ENCODE results near the gene HPCA. TPM values are rescaled to one million over a fixed set of nuclear protein-coding genes. Genes with fewer than 3 reads are reported as not detected.

The HPCA gene
- total RNA-seq, 1 donor = not detected

DNA sequence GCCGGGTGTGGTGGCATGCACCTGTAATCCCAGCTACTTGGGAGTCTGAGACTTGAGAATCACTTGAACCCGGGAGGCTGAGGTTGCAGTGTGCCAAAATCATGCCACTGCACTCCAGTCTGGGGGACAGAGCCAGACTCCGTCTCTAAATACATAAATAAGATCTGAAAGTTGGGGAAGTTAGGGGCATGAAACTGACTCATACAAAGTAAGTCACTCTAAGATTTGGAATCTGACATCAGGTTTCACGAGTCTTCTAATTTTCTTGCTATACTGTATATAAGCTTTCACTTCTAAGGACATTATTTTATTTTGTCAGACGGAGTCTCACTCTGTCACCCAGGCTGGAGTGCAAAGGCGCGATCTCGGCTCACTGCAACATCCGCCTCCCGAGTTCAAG lies 48.2 kb downstream of the HPCA start:
- TF ChIP-seq, protein P1, sequence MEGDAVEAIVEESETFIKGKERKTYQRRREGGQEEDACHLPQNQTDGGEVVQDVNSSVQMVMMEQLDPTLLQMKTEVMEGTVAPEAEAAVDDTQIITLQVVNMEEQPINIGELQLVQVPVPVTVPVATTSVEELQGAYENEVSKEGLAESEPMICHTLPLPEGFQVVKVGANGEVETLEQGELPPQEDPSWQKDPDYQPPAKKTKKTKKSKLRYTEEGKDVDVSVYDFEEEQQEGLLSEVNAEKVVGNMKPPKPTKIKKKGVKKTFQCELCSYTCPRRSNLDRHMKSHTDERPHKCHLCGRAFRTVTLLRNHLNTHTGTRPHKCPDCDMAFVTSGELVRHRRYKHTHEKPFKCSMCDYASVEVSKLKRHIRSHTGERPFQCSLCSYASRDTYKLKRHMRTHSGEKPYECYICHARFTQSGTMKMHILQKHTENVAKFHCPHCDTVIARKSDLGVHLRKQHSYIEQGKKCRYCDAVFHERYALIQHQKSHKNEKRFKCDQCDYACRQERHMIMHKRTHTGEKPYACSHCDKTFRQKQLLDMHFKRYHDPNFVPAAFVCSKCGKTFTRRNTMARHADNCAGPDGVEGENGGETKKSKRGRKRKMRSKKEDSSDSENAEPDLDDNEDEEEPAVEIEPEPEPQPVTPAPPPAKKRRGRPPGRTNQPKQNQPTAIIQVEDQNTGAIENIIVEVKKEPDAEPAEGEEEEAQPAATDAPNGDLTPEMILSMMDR (IDR thresholded peaks at IDR 0.05; ENCODE audit: insufficient read depth, low read length) = no peak
- no peak for DNase-seq (ENCODE audit: low read depth)
- no peak overlapping the region for H3K4me3 ChIP-seq (ENCODE audit: low read depth, low read length)

DNA sequence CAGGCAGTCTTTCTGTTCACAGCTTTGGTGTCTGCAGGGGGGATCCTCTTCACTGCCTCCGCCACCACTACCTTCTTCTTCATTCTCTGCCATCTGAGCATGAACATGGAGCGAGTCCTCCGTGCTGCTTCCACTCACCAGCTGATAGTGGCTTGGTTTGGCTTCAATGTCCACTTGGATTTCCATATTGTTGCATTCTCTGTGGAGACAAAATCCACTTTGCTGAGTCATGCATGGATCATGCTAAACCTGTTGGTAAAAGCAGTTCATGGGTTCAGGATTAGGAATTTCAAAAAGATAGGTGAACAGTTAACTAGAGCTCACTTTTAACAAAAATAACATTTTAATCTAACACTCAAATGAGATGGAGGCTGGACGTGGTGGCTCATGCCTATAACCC lies 50.8 kb downstream of the HPCA start:
- no peak overlapping the region for H3K4me3 ChIP-seq (ENCODE audit: low read depth, low read length)
- DNase-seq (ENCODE audit: low read depth) = no peak
- TF ChIP-seq, protein P1 (IDR thresholded peaks at IDR 0.05; ENCODE audit: insufficient read depth, low read length) = no peak

DNA sequence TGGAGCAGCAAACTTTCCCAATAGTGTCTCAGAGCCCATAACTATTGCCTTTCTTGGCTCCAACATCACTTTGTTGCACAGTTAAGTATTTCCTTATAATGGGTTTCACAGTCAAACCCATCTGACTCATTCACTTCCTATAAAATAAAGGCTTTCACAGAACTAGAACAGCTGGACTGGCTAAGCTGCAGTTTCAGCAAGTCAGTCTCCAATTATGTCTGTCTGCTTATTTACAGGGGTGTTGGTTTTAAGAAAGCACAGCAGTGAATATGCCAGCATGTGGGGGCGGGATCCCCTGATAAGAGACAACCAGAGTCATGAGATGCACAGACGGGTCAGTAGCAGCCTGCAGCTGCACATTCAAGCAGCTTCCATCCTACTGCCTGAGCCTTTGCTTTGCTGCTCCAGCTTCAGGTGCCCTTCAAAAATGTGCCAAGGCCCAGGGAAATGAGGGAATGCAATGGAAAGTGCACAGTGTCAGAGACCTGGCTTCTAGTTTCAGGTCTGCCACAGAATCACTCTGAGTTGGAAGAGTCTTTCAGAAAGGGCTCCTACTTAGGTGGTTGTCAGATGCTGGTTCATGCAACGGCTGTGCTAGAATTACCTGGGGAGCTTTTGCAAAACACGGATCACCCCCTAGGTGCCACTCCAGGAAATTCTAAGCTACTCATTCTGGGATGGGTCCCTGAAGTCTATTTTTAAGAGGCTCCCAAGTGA lies 53.5 kb downstream of the HPCA start:
- H3K4me3 ChIP-seq (ENCODE audit: low read depth, low read length) = no peak overlapping the region
- TF ChIP-seq, protein P1 (IDR thresholded peaks at IDR 0.05; ENCODE audit: insufficient read depth, low read length) = peak; percentile 13
- DNase-seq (ENCODE audit: low read depth) = peak; percentile 95

DNA sequence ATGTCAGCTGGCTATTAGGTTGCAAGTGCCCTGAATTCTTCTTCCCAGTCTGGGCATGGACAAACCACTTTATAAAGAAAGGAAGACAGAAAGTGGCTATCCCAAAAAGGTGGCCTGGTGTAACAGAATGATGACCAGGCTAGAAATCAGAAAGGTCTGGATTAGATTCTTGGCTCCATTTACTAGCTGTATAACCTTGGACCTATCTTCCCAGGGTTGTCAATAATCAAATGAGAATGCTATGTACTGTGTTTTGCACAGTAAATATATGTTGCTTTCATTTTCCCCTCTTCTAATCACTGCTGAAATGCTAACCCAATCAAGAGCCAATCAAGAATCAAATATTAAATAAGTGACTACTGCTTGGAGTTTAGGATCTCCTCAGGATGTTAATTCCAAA lies 57.9 kb downstream of the HPCA start:
- TF ChIP-seq, protein P1 (IDR thresholded peaks at IDR 0.05; ENCODE audit: insufficient read depth, low read length) = no peak
- no peak overlapping the region for H3K4me3 ChIP-seq (ENCODE audit: low read depth, low read length)
- DNase-seq (ENCODE audit: low read depth) = no peak

Other genes with a start within 250 kb of the HPCA start
- 34.6 and 40.0 TPM in 2 replicates for gene ZBTB8OS, start 235.9 kb upstream of the HPCA start, total RNA-seq (ENCODE audit: low replicate concordance)
- 67.7 and 109 TPM in 2 replicates for gene RBBP4, start 235.3 kb upstream of the HPCA start, total RNA-seq (ENCODE audit: low replicate concordance)
- gene SYNC, start 183.7 kb upstream of the HPCA start, total RNA-seq (ENCODE audit: low replicate concordance) = 141 and 240 TPM in 2 replicates
- 96.7 and 186 TPM in 2 replicates for gene YARS1, start 69.1 kb upstream of the HPCA start, total RNA-seq (ENCODE audit: low replicate concordance)
- gene S100PBP, start 68.8 kb upstream of the HPCA start, total RNA-seq (ENCODE audit: low replicate concordance) = 42.4 and 64.5 TPM in 2 replicates
- 0.41 and 0.99 TPM in 2 replicates for gene FNDC5, start 15.6 kb upstream of the HPCA start, total RNA-seq (ENCODE audit: low replicate concordance)
- 33.1 and 38.4 TPM in 2 replicates for gene TMEM54, start 14.9 kb downstream of the HPCA start, total RNA-seq (ENCODE audit: low replicate concordance)
- gene RNF19B, start 78.3 kb downstream of the HPCA start, total RNA-seq (ENCODE audit: low replicate concordance) = 8.5 and 23.0 TPM in 2 replicates
- gene AK2, start 150.4 kb downstream of the HPCA start, total RNA-seq (ENCODE audit: low replicate concordance) = 155 and 373 TPM in 2 replicates
- 3.9 and 8.1 TPM in 2 replicates for gene AZIN2, start 194.7 kb downstream of the HPCA start, total RNA-seq (ENCODE audit: low replicate concordance)